ENCODE measurements around the gene EDEM3. TPM values are rescaled to one million over a fixed set of nuclear protein-coding genes. Genes with fewer than 3 reads are reported as not detected.
"Not testable (repeated sequence)": the region's sequence is repeated elsewhere in the genome, so short reads cannot be mapped to it uniquely, and the experiment has no call there.

The EDEM3 gene
- total RNA-seq, 1 donor from 2014 or later = 15.3 TPM

DNA sequence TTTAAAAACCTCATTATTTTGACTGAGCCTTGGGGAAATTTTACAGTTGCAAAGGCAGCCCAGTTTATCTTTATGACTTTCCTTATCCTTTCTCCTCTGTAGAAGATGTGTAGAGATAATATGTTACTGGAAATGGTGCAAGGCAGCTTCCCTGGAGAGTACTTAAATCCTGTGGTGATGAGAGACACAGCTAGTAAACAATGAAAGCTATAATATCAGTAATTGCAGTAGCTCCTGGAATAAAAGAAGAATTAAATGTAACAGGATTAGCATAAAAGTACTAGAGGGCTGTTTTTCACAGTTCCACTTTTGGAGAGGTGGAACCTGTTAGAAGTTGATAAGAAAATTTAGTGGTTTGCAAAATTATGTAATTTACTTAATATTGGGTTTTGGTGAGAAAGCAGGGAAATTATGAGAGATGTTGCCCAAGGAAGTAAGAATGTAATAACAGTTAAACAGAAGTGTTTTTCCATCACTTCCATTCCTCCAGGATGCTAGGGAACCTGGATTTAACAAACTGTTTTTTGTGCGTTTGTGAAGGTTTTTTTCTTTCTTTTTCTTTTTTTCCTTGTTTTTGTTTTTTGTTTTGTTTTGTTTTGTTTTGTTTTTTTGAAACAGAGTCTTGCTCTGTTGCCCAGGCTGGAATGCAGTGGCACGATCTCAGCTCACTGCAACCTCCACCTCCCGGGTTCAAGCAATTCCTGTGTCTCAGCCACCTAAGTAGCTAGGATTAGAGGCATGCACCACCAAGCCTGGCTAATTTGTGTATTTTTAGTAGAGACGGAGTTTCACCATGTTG lies 15.7 kb upstream of the EDEM3 start:
- TF ChIP-seq, protein P1, sequence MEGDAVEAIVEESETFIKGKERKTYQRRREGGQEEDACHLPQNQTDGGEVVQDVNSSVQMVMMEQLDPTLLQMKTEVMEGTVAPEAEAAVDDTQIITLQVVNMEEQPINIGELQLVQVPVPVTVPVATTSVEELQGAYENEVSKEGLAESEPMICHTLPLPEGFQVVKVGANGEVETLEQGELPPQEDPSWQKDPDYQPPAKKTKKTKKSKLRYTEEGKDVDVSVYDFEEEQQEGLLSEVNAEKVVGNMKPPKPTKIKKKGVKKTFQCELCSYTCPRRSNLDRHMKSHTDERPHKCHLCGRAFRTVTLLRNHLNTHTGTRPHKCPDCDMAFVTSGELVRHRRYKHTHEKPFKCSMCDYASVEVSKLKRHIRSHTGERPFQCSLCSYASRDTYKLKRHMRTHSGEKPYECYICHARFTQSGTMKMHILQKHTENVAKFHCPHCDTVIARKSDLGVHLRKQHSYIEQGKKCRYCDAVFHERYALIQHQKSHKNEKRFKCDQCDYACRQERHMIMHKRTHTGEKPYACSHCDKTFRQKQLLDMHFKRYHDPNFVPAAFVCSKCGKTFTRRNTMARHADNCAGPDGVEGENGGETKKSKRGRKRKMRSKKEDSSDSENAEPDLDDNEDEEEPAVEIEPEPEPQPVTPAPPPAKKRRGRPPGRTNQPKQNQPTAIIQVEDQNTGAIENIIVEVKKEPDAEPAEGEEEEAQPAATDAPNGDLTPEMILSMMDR (conservative IDR thresholded peaks at IDR 0.05; ENCODE audit: low read depth, low read length) = no peak
- no peak for DNase-seq (ENCODE audit: low read depth)
- H3K4me3 ChIP-seq (ENCODE audit: low read depth, low read length) = no peak overlapping the region

DNA sequence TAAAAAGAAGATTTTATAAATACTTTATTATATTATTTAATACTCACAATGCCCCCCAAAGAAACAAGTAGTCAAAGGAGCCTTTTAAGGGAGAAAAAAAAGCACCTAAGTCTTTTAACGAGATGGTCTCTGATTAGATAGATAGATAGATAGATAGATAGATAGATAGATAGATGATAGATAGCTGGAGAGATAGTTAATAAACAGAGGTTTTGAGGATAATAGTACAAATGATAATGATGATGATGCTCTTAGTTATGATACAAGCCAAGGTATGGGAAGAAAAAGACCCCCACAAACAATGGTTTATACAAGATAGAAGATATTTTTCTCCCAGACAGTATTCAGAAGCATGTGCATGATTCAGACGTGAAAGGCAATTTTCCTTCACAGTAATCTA lies 14.6 kb upstream of the EDEM3 start:
- DNase-seq (ENCODE audit: low read depth) = no peak
- TF ChIP-seq, protein P1 (conservative IDR thresholded peaks at IDR 0.05; ENCODE audit: low read depth, low read length) = no peak

DNA sequence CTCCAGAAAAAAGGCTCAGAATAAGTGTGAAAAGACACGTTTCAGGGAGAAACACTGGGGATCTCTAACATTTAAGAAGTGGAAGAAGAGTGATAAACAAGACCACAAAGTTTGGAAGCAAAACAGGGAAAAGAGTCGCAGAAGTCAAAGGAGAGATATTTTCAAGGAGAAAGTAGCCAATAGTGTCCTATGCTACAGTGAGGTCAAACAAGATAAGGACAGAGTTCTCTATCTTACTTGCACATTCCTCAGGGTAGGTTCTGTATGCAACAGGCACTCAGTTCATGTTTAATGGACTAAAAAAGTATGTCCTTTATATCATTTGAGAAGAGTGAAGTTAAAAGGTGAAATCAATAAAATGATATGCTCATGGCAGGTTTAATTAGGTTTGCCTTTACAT lies 13.8 kb upstream of the EDEM3 start:
- no peak for DNase-seq (ENCODE audit: low read depth)
- no peak overlapping the region for H3K4me3 ChIP-seq (ENCODE audit: low read depth, low read length)
- TF ChIP-seq, protein P1 (conservative IDR thresholded peaks at IDR 0.05; ENCODE audit: low read depth, low read length) = no peak

More for the DNA sequence above, 14.6 kb upstream of the EDEM3 start:
- H3K4me3 ChIP-seq (ENCODE audit: low read depth, low read length) = no peak overlapping the region

DNA sequence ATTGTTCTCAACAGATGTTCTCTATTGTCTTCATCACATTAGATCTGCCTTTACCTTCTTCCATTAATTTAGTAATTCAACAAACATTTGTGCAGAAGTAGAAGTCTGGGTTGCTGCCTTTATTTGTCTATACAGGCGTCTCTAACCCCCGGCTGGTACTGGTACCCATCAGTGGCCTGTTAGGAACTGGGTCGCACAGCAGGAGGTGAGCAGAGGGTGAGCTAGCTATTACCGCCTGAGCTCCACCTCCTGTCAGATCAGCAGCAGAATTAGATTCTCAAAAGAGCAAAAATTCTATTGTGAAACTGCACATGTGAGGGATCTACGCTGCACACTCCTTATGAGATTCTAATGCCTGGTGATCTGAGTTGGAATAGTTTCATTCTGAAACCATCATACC lies 12.9 kb upstream of the EDEM3 start:
- TF ChIP-seq, protein P1 (conservative IDR thresholded peaks at IDR 0.05; ENCODE audit: low read depth, low read length) = no peak
- H3K4me3 ChIP-seq (ENCODE audit: low read depth, low read length) = no peak overlapping the region
- DNase-seq (ENCODE audit: low read depth) = no peak

DNA sequence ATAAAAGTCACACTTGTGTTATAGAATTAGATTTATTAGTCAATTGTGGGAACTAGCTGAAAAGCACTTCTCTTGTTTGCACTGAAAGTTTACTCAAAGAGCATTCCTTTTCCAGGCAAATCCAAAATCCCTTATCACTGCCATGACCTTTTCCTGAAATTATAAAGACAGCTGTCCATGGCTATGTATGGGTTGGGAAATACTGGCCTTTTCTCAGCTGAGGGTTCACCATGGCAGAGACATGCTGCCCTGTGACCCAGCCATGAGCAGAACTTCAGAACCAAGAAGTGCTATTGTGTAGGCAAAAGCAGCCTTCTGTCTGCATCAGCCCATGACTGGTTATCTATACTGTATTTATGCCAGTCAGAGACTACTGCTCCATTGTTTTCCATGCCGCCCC lies 9.8 kb upstream of the EDEM3 start:
- no peak for DNase-seq (ENCODE audit: low read depth)
- TF ChIP-seq, protein P1 (conservative IDR thresholded peaks at IDR 0.05; ENCODE audit: low read depth, low read length) = no peak
- no peak overlapping the region for H3K4me3 ChIP-seq (ENCODE audit: low read depth, low read length)

DNA sequence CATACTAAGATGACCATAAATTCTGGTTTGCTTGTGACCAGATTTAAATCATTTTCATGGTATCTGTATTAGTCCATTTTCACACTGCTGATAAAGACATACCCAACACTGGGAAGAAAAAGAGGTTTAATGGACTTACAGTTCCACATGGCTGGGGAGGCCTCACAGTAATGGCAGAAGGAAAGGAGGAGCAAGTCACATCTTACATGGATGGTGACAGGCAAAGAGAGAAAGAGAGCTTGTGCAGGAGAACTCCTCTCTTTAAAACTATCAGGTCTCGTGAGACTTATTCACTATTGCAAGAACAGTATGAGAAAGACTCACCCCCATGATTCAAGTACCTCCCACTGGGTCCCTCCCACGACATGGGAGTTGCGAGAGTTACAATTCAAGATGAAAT lies 8.9 kb upstream of the EDEM3 start:
- DNase-seq (ENCODE audit: low read depth); H3K4me3 ChIP-seq (ENCODE audit: low read depth, low read length): not testable (repeated sequence)

DNA sequence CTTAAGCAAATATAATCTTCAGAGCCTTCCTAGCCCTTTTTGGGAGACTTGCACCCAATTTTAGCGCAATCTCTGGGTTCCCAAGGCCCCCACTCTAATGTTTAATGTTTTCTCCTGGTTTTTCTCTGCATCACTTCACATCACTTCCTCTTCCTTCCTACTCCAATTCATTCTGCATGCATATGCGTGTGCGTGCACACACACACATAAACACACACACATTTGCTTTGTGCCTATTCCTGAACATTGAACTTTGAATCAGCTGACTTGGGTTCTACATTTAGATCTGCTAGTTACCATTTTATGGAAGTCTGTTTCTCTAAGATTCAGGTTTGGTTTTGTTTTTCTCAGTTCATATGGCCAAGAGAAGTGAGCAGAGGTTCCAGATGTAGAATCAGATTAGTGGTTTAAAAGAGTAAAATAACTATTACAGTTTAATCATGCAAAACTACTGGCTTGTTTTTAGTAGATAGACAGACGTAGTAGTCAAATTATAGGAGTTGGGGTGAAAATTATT lies 7.4 kb upstream of the EDEM3 start:
- H3K4me3 ChIP-seq (ENCODE audit: low read depth, low read length) = no peak overlapping the region
- TF ChIP-seq, protein P1 (conservative IDR thresholded peaks at IDR 0.05; ENCODE audit: low read depth, low read length) = no peak
- no peak for DNase-seq (ENCODE audit: low read depth)
